K562 (cell line): Measurements from ENCODE around the gene HOXC12. TPM values are rescaled to one million over a fixed set of nuclear protein-coding genes. Genes with fewer than 3 reads are reported as not detected.

Experiments used
- ATAC-seq: fragments of 200-7000 bp; cut with Tn5 transposase; 3 replicates; pipeline ENCODE4 v1.9.1; 2020; ENCODE audit warnings: moderate library complexity
- BruUV-seq: library from RNA; stranded (reverse); fragments of 400-500 nt; replicated peaks from 2 replicates; lab custom pipeline; 2021; lab: Mats Ljungman, UMichigan
- CTCF ChIA-PET: fragments of 300-600 bp; formaldehyde crosslinking; extraction: SDS; loops from one replicate; lab custom pipeline; 2021; ENCODE audit warnings: low intra/inter-chr PET ratio; lab: Yijun Ruan, JAX
- POLR2A ChIA-PET: fragments of 300-600, 350-650 bp; sonication (Branson Sonifier 250); formaldehyde crosslinking; extraction: SDS; loops from one replicate; lab custom pipeline; 2021; ENCODE audit warnings: antibody characterized with exemption, inconsistent platforms; lab: Yijun Ruan, JAX
- DNase-seq, 4 experiments: peaks; one replicate each; pipeline versions ENCODE4 v3.0.0 to v3.0.0-alpha.2; 2011 to 2018; ENCODE audit warnings: low spot score in 3 of 4, mixed read lengths in 3 of 4; ENCODE audit errors: extremely low read depth in 1 of 4
- FAIRE-seq: peaks from 2 replicates; lab custom pipeline; 2011; peaks lifted over from hg19 to GRCh38; lab: Jason Lieb, UNC
- H2AFZ ChIP-seq: 2 replicates; pipeline ENCODE4 v1.6.0; 2011; ENCODE audit warnings: low read depth, low read length, control low read depth, inconsistent platforms
- H3K27ac ChIP-seq: fragments of 200-600 bp; 3 replicates; pipeline ENCODE4 v1.8.0; 2011; ENCODE audit warnings: low read depth, mild to moderate bottlenecking, control low read depth, inconsistent platforms, low read length, moderate library complexity, mixed read lengths; ENCODE audit errors: extremely low read depth
- H3K27me3 ChIP-seq, 2 experiments: fragments of 300-600 bp in 1 of 2; 2 replicates in 1 of 2; 3 replicates in 1 of 2; pipeline versions ENCODE4 v1.6.0 to v1.8.0; 2011; ENCODE audit warnings: inconsistent platforms in 2 of 2, low read length in 2 of 2, mild to moderate bottlenecking in 1 of 2, mixed read lengths in 1 of 2, moderate library complexity in 1 of 2; ENCODE audit not compliant: control insufficient read depth in 2 of 2, insufficient read depth in 2 of 2
- H3K36me3 ChIP-seq: fragments of 300-600 bp; 3 replicates; pipeline ENCODE4 v1.8.0; 2011; ENCODE audit warnings: mild to moderate bottlenecking, low read length, inconsistent platforms; ENCODE audit not compliant: control insufficient read depth, insufficient read depth
- H3K4me1 ChIP-seq, 2 experiments: fragments of 200-600 bp in 1 of 2; replicated peaks in 1 of 2; 2 replicates in 1 of 2; 3 replicates in 1 of 2; pipeline versions ENCODE4 v1.5.1 to v1.8.0; 2011; ENCODE audit warnings: inconsistent platforms in 2 of 2, low read length in 2 of 2, mild to moderate bottlenecking in 1 of 2, mixed read lengths in 1 of 2, moderate library complexity in 1 of 2; ENCODE audit not compliant: control insufficient read depth in 2 of 2, insufficient read depth in 2 of 2
- H3K4me2 ChIP-seq: 2 replicates; pipeline ENCODE4 v1.6.1; 2011; ENCODE audit warnings: low read length, control low read depth, inconsistent platforms, mixed read lengths; ENCODE audit not compliant: insufficient read depth
- H3K4me3 ChIP-seq: fragments of 200-600 bp; sonication (generic), shearing (Covaris generic); 2 replicates; pipeline ENCODE4 v1.5.1; 2016; ENCODE audit warnings: control low read depth, inconsistent platforms
- H3K79me2 ChIP-seq: fragments of 200-600 bp; 3 replicates; pipeline ENCODE4 v1.8.0; 2011; ENCODE audit warnings: low read length, inconsistent platforms; ENCODE audit not compliant: control insufficient read depth, insufficient read depth
- H3K9ac ChIP-seq, 2 experiments: 2 replicates each; pipeline versions ENCODE4 v1.6.0 to v1.6.1; 2011; ENCODE audit warnings: low read depth in 2 of 2, low read length in 2 of 2, control low read depth in 1 of 2, inconsistent platforms in 1 of 2, mild to moderate bottlenecking in 1 of 2, mixed read lengths in 1 of 2; ENCODE audit not compliant: insufficient read depth in 1 of 2
- H3K9me1 ChIP-seq: one replicate; pipeline ENCODE4 v1.6.0; 2011; ENCODE audit warnings: inconsistent platforms, mild to moderate bottlenecking, low read length, moderate library complexity; ENCODE audit not compliant: control insufficient read depth, insufficient read depth
- H3K9me3 ChIP-seq: replicated peaks from 2 replicates; pipeline ENCODE4 v1.5.1; 2011; ENCODE audit warnings: low read depth, low read length, inconsistent platforms; ENCODE audit not compliant: control insufficient read depth, insufficient read depth
- H4K20me1 ChIP-seq: replicated peaks from 2 replicates; pipeline ENCODE4 v1.6.1; 2011; ENCODE audit warnings: low read length, inconsistent platforms, mixed read lengths; ENCODE audit not compliant: control insufficient read depth, insufficient read depth
- CBFA2T3 ChIP-seq: fragments of 450-650 bp; IDR thresholded peaks from 2 replicates; pipeline ENCODE4 v1.6.1; 2017
- HMG20A ChIP-seq: fragments of 450-650 bp; formaldehyde crosslinking; conservative IDR thresholded peaks from 2 replicates; pipeline ENCODE4 v1.4.0; 2020; ENCODE audit warnings: mild to moderate bottlenecking, mixed read lengths
- KLF16 ChIP-seq: IDR thresholded peaks from 2 replicates; pipeline ENCODE4 v1.6.1; 2016; ENCODE audit warnings: antibody characterized with exemption
- PCBP1 ChIP-seq: fragments of 200-400 bp; formaldehyde crosslinking; IDR thresholded peaks from 2 replicates; pipeline ENCODE4 v1.6.1; 2018; ENCODE audit warnings: mild to moderate bottlenecking, low read depth, low read length; ENCODE audit not compliant: poor library complexity, severe bottlenecking
- SMAD4 ChIP-seq: fragments of 250-450 bp; sonication (Bioruptor Pico); conservative IDR thresholded peaks from 2 replicates; pipeline ENCODE4 v1.8.0; 2021; ENCODE audit warnings: inconsistent platforms, mild to moderate bottlenecking, moderate library complexity
- WGBS: fragments of 100-300 bp; shearing (Covaris generic); methylation state at CpG from one replicate; pipeline ENCODE4 v1.1.6; 2016; ENCODE audit warnings: low coverage, mixed read lengths; ENCODE audit not compliant: insufficient coverage; ENCODE audit errors: missing lambda C conversion rate; 5-methylcytosine and 5-hydroxymethylcytosine counted together
- in situ Hi-C: fragments of 300-500 bp; cut with MboI; formaldehyde crosslinking; loops from 4 replicates; pipeline ENCODE4 v1.15.0; 2018; ENCODE audit warnings: inconsistent platforms, mixed read lengths
- intact Hi-C: fragments of 100-400 bp; cut with micrococcal nuclease; formaldehyde crosslinking; loops from 2 replicates; pipeline ENCODE4 v1.14.2; 2022
- polyA plus RNA-seq, 8 experiments: library from polyadenylated mRNA; depleted of rRNA in 4 of 8; stranded (reverse) in 5 of 8; unstranded in 3 of 8; fragments of >200 nt; fragmentation: Nextera tagmentation in 2 of 8; fragmentation: Illumina TruSeq in 1 of 8; extraction: Ambion mirVana in 2 of 8; extraction: Trizol in 1 of 8; gene quantifications; 2 replicates each; pipeline versions ENCODE4 v1.2.1 to v1.2.3, GENCODE V29; 2011 to 2014; ENCODE audit warnings: inconsistent platforms in 1 of 8, missing spikeins in 1 of 8
- total RNA-seq, 7 experiments: library from RNA; depleted of rRNA in 6 of 7; stranded (reverse); fragments of >200 nt in 6 of 7; fragmentation: Illumina TruSeq in 2 of 7; extraction: Trizol in 2 of 7; gene quantifications; 2 replicates each; pipeline versions ENCODE4 v1.2.1 to v1.2.3, GENCODE V29; 2011 to 2021; ENCODE audit warnings: low replicate concordance in 1 of 7
- TF ChIP-seq, protein P1 (sequence below): sonication (generic); formaldehyde crosslinking; IDR thresholded peaks from 2 replicates; pipeline ENCODE4 v1.8.1; 2023; ENCODE audit warnings: mild to moderate bottlenecking, missing genetic modification reagents
- TF ChIP-seq, protein P2 (sequence below), 2 experiments: IDR thresholded peaks; 2 replicates each; pipeline ENCODE4 v1.6.1; 2011; ENCODE audit warnings: borderline replicate concordance in 1 of 2, control low read depth in 1 of 2, low read depth in 1 of 2, low read length in 1 of 2, mild to moderate bottlenecking in 1 of 2, mixed read lengths in 1 of 2, moderate library complexity in 1 of 2; ENCODE audit not compliant: insufficient read depth in 1 of 2, insufficient read length in 1 of 2, poor library complexity in 1 of 2, severe bottlenecking in 1 of 2; ENCODE audit errors: extremely low read depth in 1 of 2
- TF ChIP-seq, protein P3 (sequence below): fragments of 450-650 bp; IDR thresholded peaks from 2 replicates; pipeline ENCODE4 v1.6.1; 2016; ENCODE audit warnings: low read depth

Gene HOXC12
- total and polyA plus RNA-seq, 9 of the 15 experiments (the other 6 are each of a cell fraction or from before 2014, with no cell fraction given) = 0.04 to 0.36 (median 0.11) TPM; not detected in 1

DNA sequence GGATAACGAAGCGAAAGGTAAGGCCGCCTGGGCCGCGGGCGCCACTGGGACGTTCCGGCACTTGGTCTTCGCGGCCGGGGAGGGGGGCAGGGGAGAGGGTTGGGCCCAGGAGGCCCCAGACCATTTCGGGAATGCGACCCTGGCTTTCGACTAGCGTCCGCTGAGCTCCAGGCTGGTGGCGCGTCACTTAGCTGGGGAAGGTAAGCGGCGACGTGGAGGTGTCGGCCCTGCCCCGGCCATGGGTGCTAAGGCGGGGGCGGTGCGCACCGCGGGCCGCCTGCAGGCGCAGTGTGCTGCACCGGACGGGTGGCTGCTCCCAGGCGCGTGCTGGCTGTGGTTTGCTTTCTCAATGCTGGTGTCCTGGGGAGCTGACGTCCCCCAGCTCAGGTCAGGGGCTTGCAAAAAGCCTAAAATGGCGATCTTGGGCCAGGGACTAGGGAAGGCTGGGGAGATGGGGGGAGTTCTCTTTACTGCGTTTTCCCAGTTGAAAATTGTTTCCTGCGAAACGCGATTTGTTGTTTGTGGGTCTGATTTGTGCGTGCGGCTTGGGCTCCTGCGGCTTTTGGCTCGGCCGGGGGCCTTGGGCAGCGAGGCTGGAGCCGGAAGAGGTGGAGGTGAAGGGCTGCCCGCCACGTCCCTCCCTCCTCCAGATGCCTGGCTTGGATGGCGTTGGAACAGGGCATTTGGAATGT, 31.4 kb downstream of the HOXC12 start:
- ChIA-PET POLR2A (interaction anchor here (0.5 to 3.2 kb wide), 3 partner anchors 14 to 342 kb away, joined by 3 to 43 read pairs (median 3); partner anchors contain the start of gene HOXC9), CTCF (interaction anchor here (1.6 to 3.9 kb wide), 4 partner anchors 18 to 230 kb away, joined by 9 to 26 read pairs (median 16); no protein-coding TSS in a partner anchor)
- H3K9me3 ChIP-seq = no peaks in the 10 kb centered on the region
- H3K9me1 ChIP-seq = no peaks in the 10 kb centered on the region
- no peaks in the 10 kb centered on the region for H3K36me3 ChIP-seq
- peaks cover 35 to 50% of the 10 kb centered on the region in 2 experiments for H3K4me1 ChIP-seq
- intact Hi-C loops (loop anchor here (2.0 to 10.0 kb wide), 2 partner anchors 19 to 379 kb away; partner anchors contain the start of gene GPR84), in situ Hi-C loops (loop anchor here (5.0 to 10.0 kb wide), 2 partner anchors 216 to 379 kb away; partner anchors contain the start of gene GPR84)
- H2AFZ ChIP-seq = 0 out of 2 replicates have a peak overlapping the region, but pooled peaks have one; percentile 37
- peak overlapping the region in 1 of 2 experiments; percentile 10; a peak in 1 of 4 replicates for H3K9ac ChIP-seq
- H3K79me2 ChIP-seq = no peaks in the 10 kb centered on the region
- no peak overlapping the region for H3K4me3 ChIP-seq
- H3K27me3 ChIP-seq = peaks cover 13 to 27% of the 10 kb centered on the region in 2 experiments; a peak in 4 of 5 replicates
- FAIRE-seq (no peak), ATAC-seq (no peak), DNase-seq (peak in 2 of 4 experiments; percentile 39)
- WGBS = 63% methylated on average over 31 of the region's 50 CpGs
- H3K27ac ChIP-seq = no peak overlapping the region
- H4K20me1 ChIP-seq = no peaks in the 10 kb centered on the region
- no peak overlapping the region for H3K4me2 ChIP-seq
- BruUV-seq = no TSS peak
- TF ChIP-seq, protein P1, sequence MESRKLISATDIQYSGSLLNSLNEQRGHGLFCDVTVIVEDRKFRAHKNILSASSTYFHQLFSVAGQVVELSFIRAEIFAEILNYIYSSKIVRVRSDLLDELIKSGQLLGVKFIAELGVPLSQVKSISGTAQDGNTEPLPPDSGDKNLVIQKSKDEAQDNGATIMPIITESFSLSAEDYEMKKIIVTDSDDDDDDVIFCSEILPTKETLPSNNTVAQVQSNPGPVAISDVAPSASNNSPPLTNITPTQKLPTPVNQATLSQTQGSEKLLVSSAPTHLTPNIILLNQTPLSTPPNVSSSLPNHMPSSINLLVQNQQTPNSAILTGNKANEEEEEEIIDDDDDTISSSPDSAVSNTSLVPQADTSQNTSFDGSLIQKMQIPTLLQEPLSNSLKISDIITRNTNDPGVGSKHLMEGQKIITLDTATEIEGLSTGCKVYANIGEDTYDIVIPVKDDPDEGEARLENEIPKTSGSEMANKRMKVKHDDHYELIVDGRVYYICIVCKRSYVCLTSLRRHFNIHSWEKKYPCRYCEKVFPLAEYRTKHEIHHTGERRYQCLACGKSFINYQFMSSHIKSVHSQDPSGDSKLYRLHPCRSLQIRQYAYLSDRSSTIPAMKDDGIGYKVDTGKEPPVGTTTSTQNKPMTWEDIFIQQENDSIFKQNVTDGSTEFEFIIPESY = peak; percentile 96
- TF ChIP-seq SMAD4 (CRISPR knock-in tag) (no peak), HMG20A (CRISPR knock-in tag) (no peak), PCBP1 (peak; percentile 69), KLF16 (no peak), CBFA2T3 (no peak)
- TF ChIP-seq, protein P2, sequence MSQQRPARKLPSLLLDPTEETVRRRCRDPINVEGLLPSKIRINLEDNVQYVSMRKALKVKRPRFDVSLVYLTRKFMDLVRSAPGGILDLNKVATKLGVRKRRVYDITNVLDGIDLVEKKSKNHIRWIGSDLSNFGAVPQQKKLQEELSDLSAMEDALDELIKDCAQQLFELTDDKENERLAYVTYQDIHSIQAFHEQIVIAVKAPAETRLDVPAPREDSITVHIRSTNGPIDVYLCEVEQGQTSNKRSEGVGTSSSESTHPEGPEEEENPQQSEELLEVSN (IDR thresholded peaks at IDR 0.05; ENCODE audit: borderline replicate concordance in 1 of 2, extremely low read depth in 1 of 2, insufficient read depth in 1 of 2, insufficient read length in 1 of 2, low read depth in 1 of 2, low read length in 1 of 2, poor library complexity in 1 of 2, severe bottlenecking in 1 of 2) = peak in 1 of 2 experiments; percentile 46
- TF ChIP-seq, protein P3, sequence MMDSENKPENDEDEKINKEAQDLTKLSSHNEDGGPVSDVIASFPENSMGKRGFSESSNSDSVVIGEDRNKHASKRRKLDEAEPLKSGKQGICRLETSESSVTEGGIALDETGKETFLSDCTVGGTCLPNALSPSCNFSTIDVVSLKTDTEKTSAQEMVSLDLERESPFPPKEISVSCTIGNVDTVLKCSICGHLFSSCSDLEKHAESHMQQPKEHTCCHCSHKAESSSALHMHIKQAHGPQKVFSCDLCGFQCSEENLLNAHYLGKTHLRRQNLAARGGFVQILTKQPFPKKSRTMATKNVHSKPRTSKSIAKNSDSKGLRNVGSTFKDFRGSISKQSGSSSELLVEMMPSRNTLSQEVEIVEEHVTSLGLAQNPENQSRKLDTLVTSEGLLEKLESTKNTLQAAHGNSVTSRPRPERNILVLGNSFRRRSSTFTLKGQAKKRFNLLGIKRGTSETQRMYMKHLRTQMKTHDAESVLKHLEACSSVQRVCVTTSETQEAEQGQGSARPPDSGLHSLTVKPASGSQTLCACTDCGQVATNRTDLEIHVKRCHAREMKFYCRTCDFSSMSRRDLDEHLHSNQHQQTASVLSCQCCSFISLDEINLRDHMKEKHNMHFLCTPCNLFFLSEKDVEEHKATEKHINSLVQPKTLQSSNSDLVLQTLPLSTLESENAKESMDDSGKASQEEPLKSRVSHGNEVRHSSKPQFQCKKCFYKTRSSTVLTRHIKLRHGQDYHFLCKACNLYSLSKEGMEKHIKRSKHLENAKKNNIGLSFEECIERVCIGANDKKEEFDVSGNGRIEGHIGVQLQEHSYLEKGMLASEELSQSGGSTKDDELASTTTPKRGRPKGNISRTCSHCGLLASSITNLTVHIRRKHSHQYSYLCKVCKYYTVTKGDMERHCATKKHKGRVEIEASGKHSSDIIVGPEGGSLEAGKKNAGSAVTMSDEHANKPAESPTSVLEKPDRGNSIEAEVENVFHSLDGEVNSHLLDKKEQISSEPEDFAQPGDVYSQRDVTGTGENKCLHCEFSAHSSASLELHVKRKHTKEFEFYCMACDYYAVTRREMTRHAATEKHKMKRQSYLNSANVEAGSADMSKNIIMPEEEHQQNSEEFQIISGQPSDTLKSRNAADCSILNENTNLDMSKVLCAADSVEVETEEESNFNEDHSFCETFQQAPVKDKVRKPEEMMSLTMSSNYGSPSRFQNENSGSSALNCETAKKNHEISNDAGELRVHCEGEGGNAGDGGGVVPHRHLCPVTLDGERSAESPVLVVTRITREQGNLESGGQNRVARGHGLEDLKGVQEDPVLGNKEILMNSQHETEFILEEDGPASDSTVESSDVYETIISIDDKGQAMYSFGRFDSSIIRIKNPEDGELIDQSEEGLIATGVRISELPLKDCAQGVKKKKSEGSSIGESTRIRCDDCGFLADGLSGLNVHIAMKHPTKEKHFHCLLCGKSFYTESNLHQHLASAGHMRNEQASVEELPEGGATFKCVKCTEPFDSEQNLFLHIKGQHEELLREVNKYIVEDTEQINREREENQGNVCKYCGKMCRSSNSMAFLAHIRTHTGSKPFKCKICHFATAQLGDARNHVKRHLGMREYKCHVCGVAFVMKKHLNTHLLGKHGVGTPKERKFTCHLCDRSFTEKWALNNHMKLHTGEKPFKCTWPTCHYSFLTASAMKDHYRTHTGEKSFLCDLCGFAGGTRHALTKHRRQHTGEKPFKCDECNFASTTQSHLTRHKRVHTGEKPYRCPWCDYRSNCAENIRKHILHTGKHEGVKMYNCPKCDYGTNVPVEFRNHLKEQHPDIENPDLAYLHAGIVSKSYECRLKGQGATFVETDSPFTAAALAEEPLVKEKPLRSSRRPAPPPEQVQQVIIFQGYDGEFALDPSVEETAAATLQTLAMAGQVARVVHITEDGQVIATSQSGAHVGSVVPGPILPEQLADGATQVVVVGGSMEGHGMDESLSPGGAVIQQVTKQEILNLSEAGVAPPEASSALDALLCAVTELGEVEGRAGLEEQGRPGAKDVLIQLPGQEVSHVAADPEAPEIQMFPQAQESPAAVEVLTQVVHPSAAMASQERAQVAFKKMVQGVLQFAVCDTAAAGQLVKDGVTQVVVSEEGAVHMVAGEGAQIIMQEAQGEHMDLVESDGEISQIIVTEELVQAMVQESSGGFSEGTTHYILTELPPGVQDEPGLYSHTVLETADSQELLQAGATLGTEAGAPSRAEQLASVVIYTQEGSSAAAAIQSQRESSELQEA = no peak
